H1 (cell line): ENCODE data around the gene FCAR. TPM values are rescaled to one million over a fixed set of nuclear protein-coding genes. Genes with fewer than 3 reads are reported as not detected.

Source experiments
- CTCF ChIA-PET: fragments of 300-600 bp; sonication (Branson Sonifier 250); formaldehyde crosslinking; loops from one replicate; lab custom pipeline; 2021; ENCODE audit not compliant: partially characterized antibody; lab: Charles Lee
- POLR2A ChIA-PET: fragments of 300-600 bp; sonication (Branson Sonifier 250); formaldehyde crosslinking; loops from one replicate; lab custom pipeline; 2021; ENCODE audit warnings: inconsistent platforms; ENCODE audit not compliant: partially characterized antibody; lab: Charles Lee
- DNase-seq, 2 experiments: peaks; one replicate each; pipeline versions ENCODE4 v3.0.0 to v3.0.0-alpha.2; 2010 to 2022; ENCODE audit warnings: low spot score in 2 of 2, low read depth in 1 of 2, mixed read lengths in 1 of 2
- FAIRE-seq: peaks from 2 replicates; lab custom pipeline; 2011; peaks lifted over from hg19 to GRCh38; lab: Jason Lieb, UNC
- H2AFZ ChIP-seq: 2 replicates; pipeline ENCODE4 v1.8.1; 2012; ENCODE audit warnings: low read length, inconsistent platforms
- H2AK5ac ChIP-seq: 2 replicates; pipeline ENCODE4 v1.6.1; 2013; ENCODE audit warnings: low read depth, low read length
- H2BK120ac ChIP-seq: replicated peaks from 2 replicates; pipeline ENCODE3; 2013; ENCODE audit warnings: low read depth, low read length, inconsistent platforms
- H2BK12ac ChIP-seq: 2 replicates; pipeline ENCODE4 v1.6.1; 2013; ENCODE audit warnings: low read depth, low read length
- H2BK15ac ChIP-seq: 2 replicates; pipeline ENCODE4 v1.6.1; 2013; ENCODE audit warnings: low read length
- H2BK20ac ChIP-seq: 2 replicates; pipeline ENCODE4 v1.6.1; 2013; ENCODE audit warnings: low read length
- H2BK5ac ChIP-seq: 2 replicates; pipeline ENCODE4 v1.6.1; 2013; ENCODE audit warnings: low read depth, low read length
- H3K14ac ChIP-seq: 2 replicates; pipeline ENCODE4 v1.6.1; 2013; ENCODE audit warnings: inconsistent platforms; ENCODE audit not compliant: insufficient read length
- H3K18ac ChIP-seq: 2 replicates; pipeline ENCODE4 v1.6.1; 2013; ENCODE audit warnings: low read length; ENCODE audit errors: extremely low read depth
- H3K23ac ChIP-seq: 2 replicates; pipeline ENCODE4 v1.6.1; 2013; ENCODE audit warnings: inconsistent platforms; ENCODE audit not compliant: insufficient read length
- H3K23me2 ChIP-seq: 2 replicates; pipeline ENCODE4 v1.6.1; 2013; ENCODE audit warnings: low read depth, low read length
- H3K27ac ChIP-seq: 2 replicates; pipeline ENCODE4 v1.6.1; 2011; ENCODE audit warnings: low read depth, low read length, inconsistent platforms
- H3K27me3 ChIP-seq, 4 experiments: replicated peaks in 1 of 4; 1 replicate in 1 of 4; 2 replicates in 3 of 4; pipeline versions ENCODE4 v1.6.1 to v1.8.1; 2011 to 2013; ENCODE audit warnings: low read length in 3 of 4, mild to moderate bottlenecking in 3 of 4, inconsistent platforms in 2 of 4, mixed read lengths in 2 of 4, moderate library complexity in 1 of 4; ENCODE audit not compliant: control insufficient read depth in 3 of 4, insufficient read depth in 3 of 4; ENCODE audit errors: extremely low read depth in 1 of 4
- H3K36me3 ChIP-seq, 4 experiments: 2 replicates each; pipeline versions ENCODE4 v1.6.1 to v1.8.1; 2011 to 2013; ENCODE audit warnings: mild to moderate bottlenecking in 4 of 4, low read length in 3 of 4, moderate library complexity in 2 of 4, control low read depth in 1 of 4, inconsistent platforms in 1 of 4; ENCODE audit not compliant: insufficient read depth in 4 of 4, control insufficient read depth in 2 of 4
- H3K4ac ChIP-seq: replicated peaks from 2 replicates; pipeline ENCODE3; 2013; ENCODE audit warnings: low read length, low read depth, mixed read lengths, inconsistent platforms; ENCODE audit not compliant: insufficient read length
- H3K4me1 ChIP-seq, 4 experiments: replicated peaks in 1 of 4; 1 replicate in 1 of 4; 2 replicates in 3 of 4; pipeline versions ENCODE4 v1.6.1 to v1.8.1; 2011 to 2013; ENCODE audit warnings: low read length in 3 of 4, inconsistent platforms in 2 of 4, mixed read lengths in 1 of 4; ENCODE audit not compliant: insufficient read depth in 4 of 4, control insufficient read depth in 3 of 4
- H3K4me2 ChIP-seq, 2 experiments: 2 replicates each; pipeline versions ENCODE4 v1.6.1 to v1.8.1; 2011 to 2013; ENCODE audit warnings: low read depth in 2 of 2, low read length in 2 of 2, control low read depth in 1 of 2, inconsistent platforms in 1 of 2, mild to moderate bottlenecking in 1 of 2; ENCODE audit not compliant: insufficient read depth in 1 of 2
- H3K4me3 ChIP-seq, 4 experiments: fragments of 200-600, 300-600 bp in 1 of 4; sonication (generic), shearing (Covaris generic), sonication (Bioruptor Twin) in 1 of 4; 2 replicates each; pipeline versions ENCODE4 v1.5.1 to v1.8.1; 2011 to 2016; ENCODE audit warnings: low read length in 4 of 4, low read depth in 3 of 4, control low read depth in 2 of 4, inconsistent platforms in 2 of 4, mild to moderate bottlenecking in 2 of 4, mixed read lengths in 1 of 4, moderate library complexity in 1 of 4; ENCODE audit not compliant: insufficient read depth in 2 of 4; ENCODE audit errors: extremely low read depth in 1 of 4
- H3K56ac ChIP-seq: replicated peaks from 2 replicates; pipeline ENCODE3; 2013; ENCODE audit warnings: low read depth, mild to moderate bottlenecking, mixed read lengths, low read length, inconsistent platforms; ENCODE audit not compliant: insufficient read length
- H3K79me1 ChIP-seq: 2 replicates; pipeline ENCODE4 v1.6.1; 2013; ENCODE audit warnings: low read depth, low read length, control low read depth
- H3K79me2 ChIP-seq, 2 experiments: 2 replicates each; pipeline versions ENCODE4 v1.6.1 to v1.8.1; 2012 to 2013; ENCODE audit warnings: low read length in 2 of 2, mild to moderate bottlenecking in 2 of 2, inconsistent platforms in 1 of 2; ENCODE audit not compliant: insufficient read depth in 2 of 2, control insufficient read depth in 1 of 2
- H3K9ac ChIP-seq, 4 experiments: replicated peaks in 1 of 4; 1 replicate in 1 of 4; 2 replicates in 3 of 4; pipeline versions ENCODE4 v1.6.1 to v1.8.1; 2011 to 2013; ENCODE audit warnings: low read depth in 3 of 4, low read length in 3 of 4, control low read depth in 2 of 4, mild to moderate bottlenecking in 2 of 4, moderate library complexity in 2 of 4, inconsistent platforms in 1 of 4; ENCODE audit errors: extremely low read depth in 1 of 4
- H3K9me3 ChIP-seq, 2 experiments: 2 replicates each; pipeline versions ENCODE4 v1.6.1 to v1.8.1; 2012 to 2013; ENCODE audit warnings: mild to moderate bottlenecking in 2 of 2, moderate library complexity in 2 of 2, control low read depth in 1 of 2, inconsistent platforms in 1 of 2, low read depth in 1 of 2, low read length in 1 of 2, mixed read lengths in 1 of 2; ENCODE audit not compliant: insufficient read depth in 2 of 2
- H4K20me1 ChIP-seq, 2 experiments: replicated peaks in 1 of 2; 2 replicates each; pipeline versions ENCODE3 to v1.8.1; 2011 to 2013; ENCODE audit warnings: inconsistent platforms in 2 of 2, low read length in 2 of 2, mild to moderate bottlenecking in 1 of 2; ENCODE audit not compliant: insufficient read depth in 2 of 2, control insufficient read depth in 1 of 2
- H4K5ac ChIP-seq: 2 replicates; pipeline ENCODE4 v1.6.1; 2013; ENCODE audit warnings: low read length, low read depth, mixed read lengths, inconsistent platforms; ENCODE audit not compliant: insufficient read length
- H4K8ac ChIP-seq: 2 replicates; pipeline ENCODE4 v1.8.0; 2013; ENCODE audit warnings: mild to moderate bottlenecking, moderate library complexity, low read length, inconsistent platforms; ENCODE audit not compliant: insufficient read depth; ENCODE audit errors: extremely low read depth
- H4K91ac ChIP-seq: replicated peaks from 2 replicates; pipeline ENCODE3; 2013; ENCODE audit warnings: low read length, mixed read lengths, inconsistent platforms; ENCODE audit not compliant: insufficient read length
- CBX5 ChIP-seq: fragments of 300-800, 300-1000 bp; sonication (generic); IDR thresholded peaks from 2 replicates; pipeline ENCODE4 v1.7.1; 2016; ENCODE audit warnings: antibody characterized with exemption, low read length, low read depth
- HDAC2 ChIP-seq, 2 experiments: fragments of 300-600 bp in 1 of 2; sonication (generic) in 1 of 2; IDR thresholded peaks; 2 replicates each; pipeline ENCODE4 v1.6.1; 2011 to 2012; ENCODE audit warnings: low read depth in 2 of 2, low read length in 2 of 2, mild to moderate bottlenecking in 2 of 2, moderate library complexity in 2 of 2, borderline replicate concordance in 1 of 2, inconsistent platforms in 1 of 2
- POU5F1 ChIP-seq: IDR thresholded peaks from 2 replicates; pipeline ENCODE4 v1.6.1; 2011; ENCODE audit warnings: low read depth, mild to moderate bottlenecking, low read length, moderate library complexity
- RNF2 ChIP-seq: fragments of 200-900, 300-1000 bp; sonication (generic); IDR thresholded peaks from 2 replicates; pipeline ENCODE4 v1.7.1; 2016; ENCODE audit warnings: borderline replicate concordance, low read depth, mild to moderate bottlenecking, antibody characterized with exemption, low read length; ENCODE audit not compliant: poor library complexity, severe bottlenecking; ENCODE audit errors: missing control alignments
- SP4 ChIP-seq: IDR thresholded peaks from 2 replicates; pipeline ENCODE4 v1.6.1; 2012; ENCODE audit warnings: low read length, inconsistent platforms
- ZNF274 ChIP-seq: IDR thresholded peaks from 2 replicates; pipeline ENCODE4 v1.7.0; 2012; ENCODE audit warnings: low read length, borderline replicate concordance; ENCODE audit errors: extremely low read depth
- WGBS, 2 experiments: shearing (Covaris generic) in 1 of 2; methylation state at CpG; one replicate each; pipeline versions ENCODE4 v1.1.6 to v1.1.7; 2013 to 2015; ENCODE audit warnings: low lambda C conversion rate in 2 of 2, mixed read lengths in 2 of 2, inconsistent platforms in 1 of 2, low coverage in 1 of 2, missing lambda C conversion rate in 1 of 2; ENCODE audit not compliant: insufficient replicate concordance in 2 of 2, insufficient coverage in 1 of 2, insufficient read length in 1 of 2; ENCODE audit errors: extremely low coverage in 1 of 2, missing lambda C conversion rate in 1 of 2; 5-methylcytosine and 5-hydroxymethylcytosine counted together
- polyA plus RNA-seq, 7 experiments: library from polyadenylated mRNA; depleted of rRNA in 3 of 7; stranded (reverse) in 5 of 7; unstranded in 2 of 7; fragments of >200 nt in 5 of 7; fragments of 200-250 nt in 2 of 7; gene quantifications; 1 replicate in 5 of 7; 2 replicates in 1 of 7; 4 replicates in 1 of 7; pipeline versions ENCODE4 v1.2.1 to v1.2.3, GENCODE V29; 2011 to 2013; ENCODE audit warnings: missing spikeins in 2 of 7, mixed read lengths in 2 of 7
- total RNA-seq: library from RNA; stranded (reverse); fragmentation: NEBNext Ultra II Directional; extraction: Animal tissue kit (Norgen Biotek cat#: 25700); gene quantifications from 2 replicates; pipeline ENCODE4 v1.2.1, GENCODE V29; 2021

FCAR gene
- total and polyA plus RNA-seq, 2 of the 8 experiments (the other 6 are each of a cell fraction or from before 2014, with no cell fraction given): not detected

- POLR2A ChIA-PET: interaction anchor here (0.6 kb wide), 1 partner anchor 172 kb away, joined by 3 read pairs; no protein-coding TSS in a partner anchor
- CTCF ChIA-PET: interaction anchor here (0.6 kb wide), 2 partner anchors 79 to 397 kb away, joined by 4 read pairs; no protein-coding TSS in a partner anchor
- no peaks in the 10 kb centered on the region for H3K4me1 ChIP-seq
These were observed 1.5 kb downstream of the FCAR start for GRCh38 chr19:54875506-54875905.

More at GRCh38 chr19:54875506-54875905, 1.5 kb downstream of the FCAR start:
- Histone ChIP-seq H3K4me3 (no peak overlapping the region), H2AFZ (no peak overlapping the region), H4K20me1 (no peaks in the 10 kb centered on the region), H4K5ac (no peak overlapping the region), H4K8ac (no peak overlapping the region), H3K56ac (no peak overlapping the region), H2BK120ac (no peak overlapping the region), H3K79me1 (no peaks in the 10 kb centered on the region), H2BK20ac (no peak overlapping the region), H3K36me3 (no peaks in the 10 kb centered on the region), H3K79me2 (no peaks in the 10 kb centered on the region), H3K18ac (no peak overlapping the region), H3K27ac (no peak overlapping the region), H4K91ac (no peak overlapping the region), H3K23me2 (no peaks in the 10 kb centered on the region), H3K23ac (no peak overlapping the region), H3K9ac (no peak overlapping the region), H3K9me3 (peaks cover 0 to 3% of the 10 kb centered on the region in 2 experiments; a peak in 2 of 4 replicates), H3K14ac (no peak overlapping the region), H2AK5ac (no peak overlapping the region), H3K4me2 (no peak overlapping the region), H2BK5ac (no peak overlapping the region), H3K4ac (no peak overlapping the region), H2BK12ac (no peak overlapping the region), H2BK15ac (no peak overlapping the region), H3K27me3 (no peaks in the 10 kb centered on the region)
- DNase-seq (no peak), FAIRE-seq (no peak)
- 74% methylated on average over 2 of the region's 2 CpGs; no CpG with 5 or more reads in 1 of the 2 experiments for WGBS, 2 experiments
- TF ChIP-seq HDAC2 (IDR thresholded peaks at IDR 0.05; ENCODE audit: borderline replicate concordance in 1 of 2, low read depth in 2 of 2, low read length in 2 of 2) (no peak), RNF2 (no peak), CBX5 (no peak), SP4 (no peak), ZNF274 (no peak), POU5F1 (no peak)
